Activated CD4-positive, alpha-beta T cell treated with anti-CD3 and anti-CD28 coated beads, Interleukin-2, amount 50 U/mL, for 24 hours (primary cell): ENCODE measurements around the gene RELN.
"Not testable (repeated sequence)": the region's sequence is repeated elsewhere in the genome, so short reads cannot be mapped to it uniquely, and the experiment has no call there.

Experiments used
- DNase-seq, 2 donors: peaks; one replicate each; pipeline ENCODE4 v3.0.0-alpha.2; 2020; ENCODE audit warnings: low read depth in 1 of 2, low spot score in 1 of 2

RELN gene

DNA sequence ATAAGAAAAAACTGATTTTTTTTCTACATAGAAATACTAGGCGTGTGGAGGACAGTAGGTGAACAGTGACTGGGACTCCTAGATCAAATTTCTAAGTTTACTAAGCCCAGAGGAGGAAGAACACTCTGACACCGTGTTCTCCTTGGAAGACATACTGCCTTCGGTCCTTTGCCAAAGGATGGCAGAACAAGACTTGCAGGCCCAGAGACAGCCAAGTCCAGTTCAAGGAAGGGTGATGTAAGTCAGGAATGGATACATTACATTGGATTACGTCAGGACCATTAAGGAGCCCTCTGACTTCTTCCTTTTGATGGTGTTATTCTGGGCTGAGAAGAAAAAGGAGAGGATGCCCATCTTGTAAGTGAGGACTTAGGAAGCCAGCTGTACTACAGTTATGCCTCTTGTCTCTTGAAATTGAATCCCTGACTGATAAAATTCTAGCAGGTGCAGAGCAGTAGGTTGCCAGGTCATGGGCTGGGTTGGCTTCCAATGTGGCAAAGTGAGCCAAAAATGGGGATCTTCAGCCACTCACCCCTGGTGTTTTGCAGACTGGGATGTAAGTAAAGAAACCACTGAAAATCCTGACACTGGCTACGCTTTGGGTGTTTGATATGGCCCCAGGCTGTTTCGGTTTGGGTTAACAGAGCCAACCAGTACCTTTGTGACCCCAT lies 45.1 kb downstream of the RELN start:
- no peak for DNase-seq

GRCh38 chr7:103941976-103942375 lies 47.5 kb downstream of the RELN start:
- no peak for DNase-seq

DNA sequence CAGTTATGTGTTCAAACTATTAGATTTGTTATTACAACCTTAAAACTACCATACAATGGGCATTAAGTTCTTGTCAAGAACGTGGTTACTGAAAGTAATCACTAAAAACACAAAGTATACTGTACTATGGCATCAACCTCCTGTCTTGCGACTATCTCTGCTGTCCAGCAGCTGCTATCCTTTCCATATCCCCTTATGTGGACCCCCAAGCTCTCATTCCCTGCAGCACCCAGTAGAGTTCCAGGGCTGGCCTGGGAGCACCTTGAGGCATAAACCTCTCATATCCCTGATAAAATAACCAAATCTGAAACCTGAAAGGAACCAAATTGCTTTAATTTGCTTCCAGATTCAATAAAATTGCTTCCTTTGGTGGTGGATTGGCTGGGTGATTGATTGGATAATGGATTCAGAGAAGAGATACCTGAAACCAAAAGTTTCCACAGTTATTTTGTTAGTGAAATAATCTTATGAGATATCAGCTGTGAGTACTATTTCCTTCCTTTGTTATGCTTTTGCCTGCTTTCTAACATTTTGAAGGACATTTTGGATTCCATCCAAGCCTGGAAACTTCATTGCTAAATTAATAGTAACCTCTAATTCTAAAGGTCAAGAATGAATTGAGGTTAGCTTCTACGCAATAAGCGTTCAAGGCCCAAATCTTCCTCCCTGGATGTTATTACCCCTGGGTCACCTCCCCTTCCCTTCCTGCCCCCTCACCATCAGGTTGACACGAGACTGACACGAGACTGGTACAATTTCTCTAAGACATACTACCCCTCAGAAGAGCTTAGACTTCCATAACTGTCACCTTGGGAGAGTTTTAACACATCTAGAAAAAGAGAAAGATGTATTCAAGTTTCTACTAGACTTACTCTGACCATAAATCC lies 48.8 kb downstream of the RELN start:
- no peak for DNase-seq

DNA sequence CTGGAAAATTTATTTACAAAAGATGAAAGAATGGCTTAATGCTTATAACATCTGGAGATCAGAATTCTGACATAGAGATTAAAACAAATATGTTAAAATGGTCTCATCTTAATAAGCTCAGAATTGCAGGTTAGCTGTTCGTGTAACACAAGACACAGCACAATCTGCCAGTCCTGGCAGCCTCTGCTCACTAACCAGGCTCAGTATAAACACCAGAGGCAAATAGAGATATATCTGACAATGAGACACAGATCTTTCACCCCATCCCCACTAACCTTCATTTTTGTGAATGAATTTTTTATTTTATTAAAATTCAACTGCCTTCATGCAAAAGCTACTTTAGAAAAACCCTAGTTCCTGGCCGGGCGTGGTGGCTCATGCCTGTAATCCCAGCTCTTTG lies 51.8 kb downstream of the RELN start:
- DNase-seq = no peak

DNA sequence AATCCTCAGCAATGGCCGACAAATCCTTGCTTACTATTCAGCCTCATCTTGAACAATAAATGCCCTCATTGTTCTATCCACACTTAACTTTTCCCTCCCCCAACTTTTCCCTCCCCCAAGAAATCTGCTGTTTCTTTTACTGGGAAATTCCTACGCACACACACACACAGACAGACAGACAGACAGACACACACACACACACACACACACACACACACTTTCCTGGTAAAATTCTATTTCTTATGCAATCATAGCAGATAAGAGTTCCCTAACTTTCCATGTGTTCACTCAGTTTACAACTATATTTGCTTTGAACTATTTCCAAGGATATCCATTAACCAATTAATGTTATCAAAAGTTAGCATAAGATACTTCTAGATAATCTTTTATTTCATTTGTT lies 52.9 kb downstream of the RELN start:
- DNase-seq = no peak

GRCh38 chr7:103934508-103934907 lies 55.0 kb downstream of the RELN start:
- DNase-seq = no peak

DNA sequence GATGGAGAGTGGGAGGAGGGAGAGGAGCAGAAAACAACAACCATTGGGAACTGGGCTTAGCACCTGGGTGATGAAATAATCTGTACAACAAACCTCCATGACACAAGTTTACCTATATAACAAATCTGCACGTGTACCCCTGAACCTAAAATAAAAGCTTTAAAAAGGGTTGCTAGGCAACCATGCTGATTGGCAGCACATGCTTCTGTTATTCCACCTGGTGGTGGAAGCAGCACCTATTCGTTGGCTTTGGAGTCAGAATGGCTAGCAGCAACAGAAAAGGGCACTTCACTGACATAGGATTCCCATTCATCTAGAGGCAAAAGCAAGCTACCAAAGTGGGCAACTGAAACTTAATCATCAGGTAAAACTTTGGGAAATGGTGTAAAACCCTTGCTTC lies 57.1 kb downstream of the RELN start:
- no peak for DNase-seq

DNA sequence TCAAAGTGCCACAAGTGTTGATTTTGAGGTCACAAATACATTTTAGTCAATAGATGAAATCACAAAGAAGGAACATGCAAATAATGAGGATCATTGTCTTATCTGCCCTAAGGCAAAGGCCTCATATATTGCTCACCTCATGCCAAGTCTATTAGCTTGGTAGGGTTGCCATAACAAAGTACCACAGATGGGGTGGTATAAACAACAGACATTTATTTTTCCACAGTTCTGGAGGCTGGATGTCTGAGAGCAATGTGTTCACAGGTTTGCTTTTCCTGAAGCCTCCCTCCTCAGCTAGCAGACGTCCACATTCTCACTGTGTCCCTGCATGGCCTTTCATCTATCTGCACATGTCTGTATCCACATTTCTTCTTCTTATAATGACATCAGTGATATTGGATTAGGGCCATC lies 59.6 kb downstream of the RELN start:
- DNase-seq = no peak

- no peak for DNase-seq
These were observed 60.9 kb downstream of the RELN start for GRCh38 chr7:103928581-103928980.

DNA sequence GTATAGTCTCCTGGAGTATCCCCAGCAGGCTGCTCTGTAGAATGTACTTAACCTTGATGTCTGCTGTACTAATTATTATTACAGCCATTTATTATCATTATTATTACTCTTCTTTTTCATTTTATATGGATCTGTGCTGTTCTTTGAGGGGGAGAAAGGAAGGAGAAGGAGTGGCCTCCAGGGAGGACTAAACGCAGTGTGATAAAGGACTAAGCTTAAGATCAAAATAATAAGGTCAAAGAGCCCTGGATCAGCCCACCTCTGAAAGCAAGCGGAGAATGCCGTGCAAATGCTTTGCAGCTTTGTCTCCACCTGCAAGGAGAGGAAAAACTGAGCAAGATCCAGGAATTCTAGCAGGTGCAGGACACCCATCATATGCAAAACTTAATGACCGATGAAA lies 65.3 kb downstream of the RELN start:
- DNase-seq = no peak

DNA sequence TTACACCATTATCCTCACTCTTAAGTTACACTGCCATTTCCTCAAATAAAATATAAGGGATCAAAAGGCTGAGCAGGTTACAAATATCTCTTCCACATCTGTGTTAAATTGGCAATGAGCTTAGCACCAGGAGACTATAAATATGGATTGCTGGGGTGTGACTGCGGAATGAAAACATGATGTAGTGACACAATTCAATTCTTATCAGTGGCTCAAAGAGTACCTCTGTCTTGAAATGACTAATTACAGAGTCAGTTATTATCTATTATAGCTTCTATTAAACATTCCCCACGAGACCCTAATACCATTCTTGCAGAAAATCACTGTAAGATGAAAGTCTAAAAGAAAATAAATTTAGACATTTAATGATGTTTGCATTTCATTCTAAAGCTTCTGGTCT lies 67.1 kb downstream of the RELN start:
- DNase-seq = no peak

DNA sequence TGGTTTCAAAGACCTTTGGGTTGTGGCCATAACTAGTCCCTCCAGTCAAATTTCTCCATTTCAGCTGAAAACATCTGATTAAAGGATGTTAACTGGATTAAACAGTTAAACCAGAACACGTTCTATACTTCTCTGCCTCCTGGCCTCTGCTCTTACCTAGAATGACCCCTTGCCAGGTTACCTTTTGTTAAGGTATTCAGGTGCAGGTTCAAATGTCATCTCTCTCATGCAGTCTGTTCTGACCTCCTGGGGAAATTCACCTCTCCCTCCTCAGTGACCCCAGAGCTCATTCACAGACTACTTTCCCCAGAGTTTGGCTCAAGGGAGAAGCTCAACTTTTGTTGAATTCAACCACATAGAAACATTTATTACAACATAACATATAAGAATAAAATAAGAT lies 67.8 kb downstream of the RELN start:
- DNase-seq = no peak

- DNase-seq = no peak
These were observed 70.1 kb downstream of the RELN start for GRCh38 chr7:103919272-103919868.

DNA sequence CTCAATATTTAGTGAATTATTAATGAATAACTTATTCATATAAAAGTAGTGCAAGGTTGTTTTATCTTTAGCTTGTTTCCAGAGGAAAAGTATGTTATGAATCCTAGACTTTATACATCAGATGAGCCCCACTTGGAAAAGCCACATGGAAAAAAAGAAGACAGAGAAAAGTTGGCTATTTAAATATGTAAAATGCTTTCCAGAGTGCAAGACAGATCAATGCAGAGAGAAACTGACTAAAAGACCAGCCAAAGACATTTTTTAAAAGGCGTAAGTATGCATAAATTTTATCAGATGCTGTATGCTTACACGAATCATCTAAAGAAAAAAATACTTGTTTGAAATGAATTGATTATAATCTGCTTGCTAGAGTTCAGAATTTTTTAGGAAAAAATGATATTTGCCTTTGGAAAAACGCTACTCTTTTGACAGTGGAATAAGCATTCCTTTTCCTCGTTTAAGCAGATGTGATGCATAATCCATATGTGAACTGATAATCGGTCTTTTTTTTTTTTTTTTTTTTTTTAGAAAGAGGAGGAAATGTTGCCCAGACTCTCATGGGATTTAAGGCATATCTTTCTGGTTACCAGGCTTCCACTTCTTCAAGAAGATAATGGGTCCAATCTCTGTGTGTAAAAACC lies 70.7 kb downstream of the RELN start:
- DNase-seq = no peak

DNA sequence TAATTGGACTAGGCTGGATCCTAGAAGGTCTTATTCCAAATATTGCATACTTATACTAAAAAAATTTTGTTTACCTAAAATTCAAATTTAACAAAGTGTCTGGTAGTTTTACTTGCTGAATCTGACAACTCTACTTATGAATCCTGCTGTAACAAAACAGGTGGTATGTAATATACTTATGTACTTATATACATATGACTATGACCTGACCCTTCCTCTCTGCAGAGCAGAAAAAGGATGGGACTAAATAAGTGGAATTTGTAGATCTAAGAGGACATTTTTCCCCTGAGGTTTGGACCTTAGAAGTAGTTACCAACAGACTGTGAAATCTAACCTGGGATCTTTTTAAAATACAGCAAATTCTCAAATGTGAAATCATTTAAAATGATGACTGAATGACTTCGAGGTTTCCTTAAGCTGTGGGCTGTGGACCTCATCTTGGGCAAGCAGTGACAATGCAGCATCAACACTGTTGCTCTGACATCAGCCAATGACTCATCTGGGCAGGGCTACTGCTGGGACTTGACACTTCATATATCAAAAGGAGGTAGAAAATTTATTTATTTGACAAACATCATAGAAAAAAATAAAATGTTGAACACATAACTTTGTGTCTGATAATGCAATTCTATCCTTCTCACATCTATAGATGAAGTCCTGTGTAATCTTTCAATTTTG lies 73.6 kb downstream of the RELN start:
- no peak for DNase-seq

DNA sequence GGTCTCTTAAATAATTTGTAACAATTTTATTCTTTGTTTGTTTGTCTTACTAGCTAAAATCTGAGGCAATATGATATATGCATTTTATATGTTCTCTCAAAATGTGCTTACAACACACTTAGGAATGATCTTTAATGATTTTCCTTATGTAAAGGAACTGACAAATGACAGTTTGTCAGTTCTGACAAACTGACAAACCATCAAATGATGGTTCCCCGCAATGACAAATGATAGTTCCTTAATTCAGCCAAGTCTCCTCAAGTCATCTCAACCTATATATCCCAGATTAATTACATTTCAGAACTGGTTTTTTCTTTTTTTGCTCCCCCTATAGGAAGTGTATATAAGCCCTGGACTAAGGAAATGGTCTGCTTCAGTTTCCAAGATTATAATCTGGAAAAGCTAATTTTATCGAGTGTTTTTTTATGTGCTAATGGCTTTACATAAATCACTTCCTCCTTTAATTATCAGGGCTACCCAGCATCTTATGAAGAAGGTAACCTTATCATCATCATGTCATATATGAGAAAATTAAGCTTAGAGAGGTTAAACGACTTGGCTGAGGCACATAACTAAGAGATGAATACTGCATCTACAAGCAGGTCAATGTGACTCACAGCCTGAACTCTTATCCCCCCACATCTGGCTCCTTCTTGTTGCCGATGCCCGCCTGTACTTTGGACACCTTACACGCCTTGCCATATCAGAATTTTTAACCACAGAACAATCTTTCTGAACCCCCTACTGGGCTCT lies 75.1 kb downstream of the RELN start:
- DNase-seq = no peak

- DNase-seq = no peak
These were observed 76.4 kb downstream of the RELN start for GRCh38 chr7:103912891-103913605.

DNA sequence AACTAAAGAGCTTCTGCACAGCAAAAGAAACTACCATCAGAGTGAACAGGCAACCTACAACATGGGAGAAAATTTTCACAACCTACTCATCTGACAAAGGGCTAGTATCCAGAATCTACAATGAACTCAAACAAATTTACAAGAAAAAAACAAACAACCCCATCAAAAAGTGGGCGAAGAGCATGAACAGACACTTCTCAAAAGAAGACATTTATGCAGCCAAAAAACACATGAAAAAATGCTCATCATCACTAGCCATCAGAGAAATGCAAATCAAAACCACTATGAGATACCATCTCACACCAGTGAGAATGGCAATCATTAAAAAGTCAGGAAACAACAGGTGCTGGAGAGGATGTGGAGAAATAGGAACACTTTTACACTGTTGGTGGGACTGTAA lies 78.4 kb downstream of the RELN start:
- DNase-seq = not testable (repeated sequence)

GRCh38 chr7:103905997-103906396 lies 83.5 kb downstream of the RELN start:
- no peak for DNase-seq

DNA sequence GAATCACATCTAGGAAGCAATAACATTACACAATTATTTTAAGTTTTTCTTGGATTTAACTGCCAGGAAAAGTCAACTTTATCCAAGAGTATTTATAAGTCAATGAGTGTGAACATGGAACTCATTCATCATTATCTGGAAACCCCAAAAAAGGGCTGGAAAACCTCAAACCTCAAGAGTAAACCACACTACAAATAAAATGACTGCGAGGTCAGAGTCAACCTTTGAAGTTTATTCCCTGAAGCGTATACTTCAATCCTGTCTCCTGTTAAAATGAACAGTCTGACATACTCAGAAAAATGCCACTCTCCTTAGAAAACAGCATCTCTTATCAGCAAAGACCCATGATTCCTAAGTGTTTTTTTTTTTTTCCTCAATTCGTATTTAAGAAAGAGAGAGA lies 86.5 kb downstream of the RELN start:
- no peak for DNase-seq
